ENCODE data around the gene BCL11B. TPM values are rescaled to one million over a fixed set of nuclear protein-coding genes. Genes with fewer than 3 reads are reported as not detected.

Gene BCL11B
- total RNA-seq, 1 experiment from 2014 or later = 0.05 TPM

GRCh38 chr14:99309220-99309766, 37.3 kb upstream of the BCL11B start:
- Mint-ChIP-seq H3K4me1 (ENCODE audit: low read depth, unreplicated experiment) (peaks cover under 1% of the 10 kb centered on the region), H3K36me3 (ENCODE audit: insufficient read depth, unreplicated experiment) (no peaks in the 10 kb centered on the region), H3K27ac (ENCODE audit: unreplicated experiment) (no peak overlapping the region), H3K9me3 (ENCODE audit: unreplicated experiment) (peaks cover 17% of the 10 kb centered on the region), H3K4me3 (ENCODE audit: unreplicated experiment) (no peak overlapping the region), H3K27me3 (ENCODE audit: insufficient read depth, unreplicated experiment) (peaks cover 3% of the 10 kb centered on the region)
- ChIA-PET POLR2A (no interaction called here), CTCF (no interaction called here)
- Histone ChIP-seq H3K9me3 (no peaks in the 10 kb centered on the region), H3K36me3 (ENCODE audit: control insufficient read depth, insufficient read depth, low read length) (no peaks in the 10 kb centered on the region), H3K4me3 (ENCODE audit: low read depth, low read length) (no peak overlapping the region), H3K27me3 (replicated peaks; ENCODE audit: control insufficient read depth, insufficient read depth, low read length) (no peaks in the 10 kb centered on the region), H3K4me1 (0 out of 2 replicates have a peak, but pooled peaks cover 1% of the 10 kb centered on the region)
- no peak for DNase-seq
- intact Hi-C loops (cut with micrococcal nuclease; ENCODE audit: unreplicated experiment) = no loop called here
- TF ChIP-seq, protein P1, sequence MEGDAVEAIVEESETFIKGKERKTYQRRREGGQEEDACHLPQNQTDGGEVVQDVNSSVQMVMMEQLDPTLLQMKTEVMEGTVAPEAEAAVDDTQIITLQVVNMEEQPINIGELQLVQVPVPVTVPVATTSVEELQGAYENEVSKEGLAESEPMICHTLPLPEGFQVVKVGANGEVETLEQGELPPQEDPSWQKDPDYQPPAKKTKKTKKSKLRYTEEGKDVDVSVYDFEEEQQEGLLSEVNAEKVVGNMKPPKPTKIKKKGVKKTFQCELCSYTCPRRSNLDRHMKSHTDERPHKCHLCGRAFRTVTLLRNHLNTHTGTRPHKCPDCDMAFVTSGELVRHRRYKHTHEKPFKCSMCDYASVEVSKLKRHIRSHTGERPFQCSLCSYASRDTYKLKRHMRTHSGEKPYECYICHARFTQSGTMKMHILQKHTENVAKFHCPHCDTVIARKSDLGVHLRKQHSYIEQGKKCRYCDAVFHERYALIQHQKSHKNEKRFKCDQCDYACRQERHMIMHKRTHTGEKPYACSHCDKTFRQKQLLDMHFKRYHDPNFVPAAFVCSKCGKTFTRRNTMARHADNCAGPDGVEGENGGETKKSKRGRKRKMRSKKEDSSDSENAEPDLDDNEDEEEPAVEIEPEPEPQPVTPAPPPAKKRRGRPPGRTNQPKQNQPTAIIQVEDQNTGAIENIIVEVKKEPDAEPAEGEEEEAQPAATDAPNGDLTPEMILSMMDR (IDR thresholded peaks at IDR 0.05; ENCODE audit: insufficient read depth in 1 of 2, low read depth in 1 of 2, low read length in 1 of 2, severe bottlenecking in 1 of 2, unreplicated experiment in 1 of 2) = no peak
- BruUV-seq (replicated peaks) = no TSS peak

GRCh38 chr14:99304208-99304607, 32.2 kb upstream of the BCL11B start:
- Mint-ChIP-seq H3K4me3 (ENCODE audit: unreplicated experiment) (no peak overlapping the region), H3K27me3 (ENCODE audit: insufficient read depth, unreplicated experiment) (peaks cover 3% of the 10 kb centered on the region), H3K27ac (ENCODE audit: unreplicated experiment) (no peak overlapping the region), H3K4me1 (ENCODE audit: low read depth, unreplicated experiment) (no peaks in the 10 kb centered on the region), H3K9me3 (ENCODE audit: unreplicated experiment) (peaks cover 13% of the 10 kb centered on the region), H3K36me3 (ENCODE audit: insufficient read depth, unreplicated experiment) (no peaks in the 10 kb centered on the region)
- Histone ChIP-seq H3K9me3 (no peaks in the 10 kb centered on the region; the same call in 1 of the 2 replicates), H3K36me3 (ENCODE audit: control insufficient read depth, insufficient read depth, low read length) (no peaks in the 10 kb centered on the region), H3K27me3 (replicated peaks; ENCODE audit: control insufficient read depth, insufficient read depth, low read length) (no peaks in the 10 kb centered on the region), H3K4me3 (ENCODE audit: low read depth, low read length) (no peak overlapping the region), H3K4me1 (no peaks in the 10 kb centered on the region)
- CTCF ChIA-PET = no interaction called here
- no TSS peak for BruUV-seq (replicated peaks)
- DNase-seq = no peak
- POLR2A ChIA-PET = no interaction called here
- intact Hi-C loops (cut with micrococcal nuclease; ENCODE audit: unreplicated experiment) = no loop called here
- TF ChIP-seq, protein P1 (IDR thresholded peaks at IDR 0.05; ENCODE audit: insufficient read depth in 1 of 2, low read depth in 1 of 2, low read length in 1 of 2, severe bottlenecking in 1 of 2, unreplicated experiment in 1 of 2) = no peak

- H3K4me1 ChIP-seq = no peaks in the 10 kb centered on the region
These were observed 28.2 kb upstream of the BCL11B start for GRCh38 chr14:99300190-99300589.

More at GRCh38 chr14:99300190-99300589, 28.2 kb upstream of the BCL11B start:
- Mint-ChIP-seq H3K27me3 (ENCODE audit: insufficient read depth, unreplicated experiment) (peaks cover 3% of the 10 kb centered on the region), H3K27ac (ENCODE audit: unreplicated experiment) (no peak overlapping the region), H3K4me1 (ENCODE audit: low read depth, unreplicated experiment) (no peaks in the 10 kb centered on the region), H3K4me3 (ENCODE audit: unreplicated experiment) (no peak overlapping the region), H3K9me3 (ENCODE audit: unreplicated experiment) (peaks cover 13% of the 10 kb centered on the region), H3K36me3 (ENCODE audit: insufficient read depth, unreplicated experiment) (no peaks in the 10 kb centered on the region)
- Histone ChIP-seq H3K9me3 (no peaks in the 10 kb centered on the region; the same call in 1 of the 2 replicates), H3K27me3 (replicated peaks; ENCODE audit: control insufficient read depth, insufficient read depth, low read length) (no peaks in the 10 kb centered on the region), H3K4me3 (ENCODE audit: low read depth, low read length) (no peak overlapping the region), H3K36me3 (ENCODE audit: control insufficient read depth, insufficient read depth, low read length) (no peaks in the 10 kb centered on the region)
- no TSS peak for BruUV-seq (replicated peaks)
- ChIA-PET POLR2A (interaction anchor here (0.6 kb wide), 1 partner anchor 115 kb away, joined by 4 read pairs; no protein-coding TSS in a partner anchor), CTCF (no interaction called here)
- intact Hi-C loops (cut with micrococcal nuclease; ENCODE audit: unreplicated experiment) = no loop called here
- no peak for DNase-seq
- TF ChIP-seq, protein P1 (IDR thresholded peaks at IDR 0.05; ENCODE audit: insufficient read depth in 1 of 2, low read depth in 1 of 2, low read length in 1 of 2, severe bottlenecking in 1 of 2, unreplicated experiment in 1 of 2) = no peak
